NCI-H510A (cell line): ENCODE results near the gene TRIM17.

Source experiments
- DNase-seq: peaks from one replicate; lab custom pipeline; 2025; lab: John Stamatoyannopoulos, UW

Gene TRIM17

DNA sequence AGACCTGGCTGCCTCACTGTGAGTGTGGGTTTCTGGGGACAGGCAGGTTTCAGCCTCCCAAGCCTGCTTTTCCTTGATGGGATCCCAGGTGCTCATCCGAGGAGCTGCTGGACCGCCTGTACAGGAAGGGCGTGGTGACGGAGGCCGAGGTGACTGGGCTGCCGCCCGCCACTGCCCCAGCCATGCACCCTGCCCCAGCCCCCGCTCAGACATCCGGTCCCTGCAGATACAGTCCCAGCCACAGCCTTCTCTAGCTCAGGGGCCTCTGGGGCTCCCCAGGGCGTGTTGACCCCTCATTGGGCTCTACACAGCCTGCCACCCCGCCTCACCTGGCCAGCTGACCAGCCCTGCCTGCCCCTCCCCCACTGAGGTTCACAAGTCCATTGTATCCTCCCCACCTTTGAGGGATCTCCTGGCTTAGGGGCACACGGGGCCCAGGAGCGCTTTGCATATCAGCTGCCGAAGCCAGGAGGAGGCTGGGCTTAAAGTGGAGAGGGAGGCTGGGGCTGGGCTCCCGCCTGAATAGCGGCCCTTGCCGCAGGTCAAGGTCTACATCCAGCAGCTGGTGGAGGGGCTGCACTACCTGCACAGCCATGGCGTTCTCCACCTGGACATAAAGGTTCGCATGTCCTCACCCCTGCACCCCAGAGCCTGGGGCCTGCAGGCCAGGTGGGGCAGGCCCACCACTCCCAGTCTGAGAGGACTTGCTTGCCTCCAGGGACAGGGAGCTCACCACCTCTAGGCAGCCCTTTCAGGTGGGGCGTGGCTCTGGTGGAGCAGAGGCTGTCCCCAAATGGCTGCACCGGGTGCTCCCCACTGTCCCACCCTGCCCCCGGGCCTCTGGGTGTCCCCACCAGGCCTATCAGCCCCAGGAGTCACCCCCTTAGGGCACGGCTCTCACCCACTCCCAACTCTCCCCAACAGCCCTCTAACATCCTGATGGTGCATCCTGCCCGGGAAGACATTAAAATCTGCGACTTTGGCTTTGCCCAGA, 48.6 kb downstream of the TRIM17 start:
- DNase-seq, result peak; percentile 20

DNA sequence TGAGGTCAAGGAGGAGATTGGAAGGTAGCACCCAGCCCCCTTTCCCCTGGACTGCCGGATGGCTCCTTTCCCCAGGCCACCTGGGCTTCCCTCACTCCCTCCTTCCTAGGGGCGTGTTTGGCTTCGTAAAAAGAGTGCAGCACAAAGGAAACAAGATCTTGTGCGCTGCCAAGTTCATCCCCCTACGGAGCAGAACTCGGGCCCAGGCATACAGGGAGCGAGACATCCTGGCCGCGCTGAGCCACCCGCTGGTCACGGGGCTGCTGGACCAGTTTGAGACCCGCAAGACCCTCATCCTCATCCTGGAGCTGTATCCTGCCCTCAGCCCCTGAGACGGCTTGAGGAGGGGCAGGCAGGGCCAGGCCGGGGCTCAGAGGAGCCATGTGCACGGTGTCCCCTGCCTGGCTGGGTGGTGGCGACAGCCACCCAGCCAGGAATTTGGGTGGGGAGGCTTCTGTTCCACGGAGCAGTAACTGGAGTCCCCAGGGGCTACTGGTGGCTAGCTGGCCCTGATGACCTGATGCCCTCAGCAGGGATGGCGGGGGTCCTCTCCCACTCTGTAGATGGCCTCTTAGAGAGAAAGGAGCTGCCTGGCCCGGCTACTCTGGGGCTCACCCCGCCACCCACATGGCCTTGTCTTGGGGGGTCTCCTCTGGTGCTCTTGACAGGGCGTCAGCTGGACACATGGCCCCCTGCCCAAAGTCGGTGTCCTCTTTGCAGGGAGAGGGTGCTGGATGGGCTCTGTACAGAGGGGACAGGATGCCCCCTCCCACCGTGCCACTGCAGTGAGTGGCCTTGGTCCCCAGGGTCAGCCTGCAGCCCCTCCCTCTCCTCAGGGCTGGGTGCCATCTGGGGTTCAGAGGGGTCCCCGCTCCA, 49.6 kb downstream of the TRIM17 start:
- DNase-seq, result no peak

DNA sequence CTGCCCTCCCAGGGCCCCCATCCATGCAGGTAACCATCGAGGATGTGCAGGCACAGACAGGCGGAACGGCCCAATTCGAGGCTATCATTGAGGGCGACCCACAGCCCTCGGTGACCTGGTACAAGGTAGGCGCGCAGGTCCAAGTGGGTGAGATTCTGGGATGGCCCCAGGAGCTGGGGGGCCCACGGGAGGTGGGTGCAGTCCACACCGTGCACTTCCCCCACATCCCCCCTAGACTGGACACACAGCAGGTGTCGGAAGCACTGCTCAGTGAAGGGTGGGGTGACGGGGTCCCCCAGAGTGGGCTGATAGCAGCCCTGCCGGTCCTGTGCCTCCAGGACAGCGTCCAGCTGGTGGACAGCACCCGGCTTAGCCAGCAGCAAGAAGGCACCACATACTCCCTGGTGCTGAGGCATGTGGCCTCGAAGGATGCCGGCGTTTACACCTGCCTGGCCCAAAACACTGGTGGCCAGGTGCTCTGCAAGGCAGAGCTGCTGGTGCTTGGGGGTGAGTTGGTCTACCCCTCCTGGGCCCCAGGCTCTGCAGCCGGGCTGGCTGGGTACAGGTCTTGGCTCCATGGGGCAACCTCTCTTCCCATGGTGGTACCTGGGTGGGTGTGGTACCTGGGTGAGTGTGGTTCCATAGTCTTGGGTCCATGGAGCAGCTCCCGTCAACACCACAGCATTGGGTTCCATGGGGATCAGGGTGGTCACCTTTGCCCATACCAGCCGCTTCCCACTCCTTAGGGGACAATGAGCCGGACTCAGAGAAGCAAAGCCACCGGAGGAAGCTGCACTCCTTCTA, 50.4 kb downstream of the TRIM17 start:
- DNase-seq, result no peak

DNA sequence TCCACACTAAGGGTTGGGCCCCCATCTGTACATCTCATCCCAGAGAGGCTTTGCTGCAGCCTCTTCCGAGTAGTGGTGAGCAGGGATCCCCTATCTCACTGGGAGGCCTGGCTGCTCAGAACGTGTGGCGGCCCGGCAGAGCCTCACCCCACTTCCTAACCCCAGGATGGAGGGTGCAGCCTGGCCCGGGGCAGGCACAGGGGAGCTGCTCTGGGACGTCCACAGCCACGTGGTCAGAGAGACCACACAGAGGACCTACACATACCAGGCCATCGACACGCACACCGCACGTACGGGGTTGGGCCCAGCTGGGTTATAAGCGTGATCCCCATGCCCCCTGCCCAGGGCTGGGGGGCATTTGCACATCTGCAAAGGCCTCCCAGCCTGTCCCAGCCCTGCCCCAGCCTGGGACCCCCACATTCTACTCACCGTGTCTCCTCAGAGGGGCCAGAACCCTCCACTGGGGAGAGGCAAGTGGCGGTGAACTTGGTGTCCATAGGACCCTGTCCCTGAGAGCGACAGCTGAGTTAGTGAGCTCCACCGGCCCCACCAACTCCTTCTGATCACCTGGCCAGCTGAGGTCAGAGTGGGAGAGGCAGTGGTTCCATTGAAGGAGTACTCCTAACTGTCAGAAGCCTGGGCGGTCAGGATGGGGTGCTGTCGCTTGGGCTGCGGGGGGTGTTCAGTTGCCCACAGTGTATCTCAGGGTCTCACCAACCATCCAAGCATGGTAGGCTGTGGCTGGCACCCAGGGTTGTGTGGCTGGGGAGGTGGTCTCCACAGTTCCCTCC, 51.2 kb downstream of the TRIM17 start:
- no peak for DNase-seq

DNA sequence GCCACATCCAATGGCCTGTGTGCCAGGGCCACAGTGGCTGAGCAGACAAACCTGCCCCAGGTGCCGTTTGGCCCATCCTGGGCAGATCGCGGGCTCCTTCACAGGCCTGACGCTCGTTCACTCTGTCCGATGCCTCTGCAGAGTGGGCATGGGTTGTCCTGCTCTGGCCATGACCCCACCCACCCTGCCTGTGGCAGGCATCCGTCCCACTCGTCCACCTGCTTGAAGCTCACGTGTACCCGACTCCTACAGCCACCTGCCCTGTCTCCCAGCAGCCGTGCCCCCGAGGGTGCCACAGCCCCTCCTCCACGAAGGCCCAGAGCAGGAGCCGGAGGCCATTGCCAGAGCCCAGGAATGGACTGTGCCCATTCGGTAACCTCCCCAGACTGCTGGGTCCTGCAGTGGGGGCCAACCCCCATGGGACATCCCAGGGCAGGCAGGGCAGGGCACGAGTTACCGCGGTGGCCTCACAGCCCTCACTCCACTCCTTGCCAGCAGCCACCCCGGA, 51.9 kb downstream of the TRIM17 start:
- DNase-seq, result no peak

DNA sequence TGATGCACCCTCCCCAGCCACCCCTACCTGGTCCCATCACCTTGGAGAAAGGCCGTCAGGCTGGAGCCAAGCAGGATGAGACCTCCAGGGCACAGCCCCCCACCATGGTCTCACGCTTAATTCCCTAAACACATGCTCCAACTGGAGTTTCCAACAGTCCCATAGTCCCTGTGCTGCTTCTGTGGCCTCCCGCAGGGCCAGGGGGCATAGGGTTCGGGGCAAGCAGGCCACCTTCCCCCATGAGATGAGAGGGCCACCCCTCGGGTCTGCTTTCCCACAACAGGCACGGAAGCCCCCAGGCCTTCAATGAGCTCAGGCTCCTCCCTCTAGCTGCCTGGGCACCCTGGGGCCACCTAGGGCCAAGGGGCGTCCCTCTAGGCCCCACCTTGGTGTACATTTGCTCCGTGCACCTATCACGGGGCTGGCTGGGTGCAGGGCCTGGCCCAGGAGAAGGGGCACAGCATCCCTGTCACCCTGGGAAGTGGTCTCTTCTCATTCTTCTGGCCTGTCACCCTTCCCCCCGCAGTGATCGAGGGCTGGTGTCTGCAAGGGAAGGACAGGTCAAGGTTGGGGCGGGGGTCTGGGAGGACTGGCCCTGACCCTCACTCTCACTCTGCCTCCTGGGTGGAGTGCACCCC, 52.5 kb downstream of the TRIM17 start:
- no peak for DNase-seq

DNA sequence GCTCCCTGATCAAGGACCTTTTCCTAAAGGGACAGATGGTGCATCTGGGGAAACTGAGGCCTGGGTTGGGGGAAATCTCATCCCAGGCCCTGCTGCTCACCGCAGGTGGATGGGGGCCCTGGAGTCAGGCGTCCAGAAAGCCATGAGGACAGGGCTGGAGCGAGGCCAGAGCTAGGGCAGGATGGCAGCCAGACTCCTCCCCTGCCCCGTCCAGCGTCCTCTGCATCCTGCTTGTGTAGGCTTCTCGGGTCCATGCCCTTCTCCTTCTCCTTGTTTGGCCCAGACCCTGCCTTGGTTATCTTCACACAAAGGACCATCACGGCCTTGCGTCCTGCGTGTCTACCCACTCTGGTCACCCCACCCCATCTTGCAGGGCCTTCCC, 53.0 kb downstream of the TRIM17 start:
- DNase-seq, result no peak

DNA sequence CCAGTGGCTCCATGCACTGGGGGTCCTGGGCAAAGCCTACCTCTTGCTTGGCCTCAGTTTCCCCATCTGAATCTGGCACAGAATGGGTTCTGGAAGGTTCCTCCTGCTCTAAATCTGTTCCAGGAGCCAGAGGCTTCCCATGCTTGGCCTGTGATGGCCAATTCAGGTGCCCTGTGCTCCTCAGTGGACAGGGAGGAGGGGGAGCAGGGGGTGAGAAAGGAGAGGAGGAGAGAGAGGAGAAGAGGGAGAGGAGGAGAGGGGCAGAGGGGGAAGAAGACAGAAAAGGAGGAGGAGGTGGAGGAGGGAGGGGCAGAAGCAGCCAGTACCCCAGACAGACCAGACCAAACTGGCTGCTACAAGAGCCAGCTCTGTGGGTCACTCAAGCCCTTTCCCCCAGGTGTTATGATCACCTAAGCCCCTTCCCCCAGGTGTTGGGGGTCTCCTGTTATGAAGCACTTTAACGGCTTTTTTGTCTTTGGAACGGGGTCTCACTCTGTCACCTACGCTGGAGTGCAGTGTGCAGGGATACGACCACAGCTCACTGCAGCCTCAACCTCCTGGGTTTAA, 53.7 kb downstream of the TRIM17 start:
- no peak for DNase-seq

DNA sequence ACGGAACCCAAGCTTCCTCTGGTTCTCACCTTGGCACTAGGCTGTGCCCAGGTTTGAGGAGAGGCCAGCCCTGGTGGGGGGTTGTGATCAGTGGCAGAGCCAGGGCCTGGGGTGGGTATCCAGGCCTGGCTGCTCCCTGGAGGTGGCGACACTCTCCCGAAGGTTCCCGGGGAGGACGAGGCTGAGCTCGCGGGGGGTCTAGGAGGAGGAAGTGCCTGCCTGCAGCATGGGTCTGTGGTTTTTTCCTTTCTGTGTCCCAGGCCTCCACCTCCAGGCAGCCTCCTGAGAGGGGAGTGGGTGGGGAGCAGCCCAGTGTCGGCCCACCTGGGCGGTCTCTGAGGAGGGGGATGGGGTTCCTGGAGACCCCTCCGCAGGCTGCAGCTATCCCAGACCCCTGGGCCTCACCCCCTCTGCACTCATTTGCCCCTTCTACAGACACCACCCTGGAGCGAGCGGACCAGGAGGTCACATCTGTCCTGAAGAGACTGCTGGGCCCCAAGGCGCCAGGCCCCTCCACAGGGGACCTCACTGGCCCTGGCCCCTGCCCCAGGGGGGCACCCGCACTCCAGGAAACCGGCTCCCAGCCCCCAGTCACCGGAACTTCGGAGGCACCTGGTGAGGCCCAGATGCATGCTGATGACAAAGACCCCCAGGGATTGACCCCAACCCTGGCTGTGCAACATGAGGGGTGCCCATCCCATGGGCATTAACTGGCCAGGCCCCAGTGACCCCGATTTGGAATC, 54.3 kb downstream of the TRIM17 start:
- no peak for DNase-seq

DNA sequence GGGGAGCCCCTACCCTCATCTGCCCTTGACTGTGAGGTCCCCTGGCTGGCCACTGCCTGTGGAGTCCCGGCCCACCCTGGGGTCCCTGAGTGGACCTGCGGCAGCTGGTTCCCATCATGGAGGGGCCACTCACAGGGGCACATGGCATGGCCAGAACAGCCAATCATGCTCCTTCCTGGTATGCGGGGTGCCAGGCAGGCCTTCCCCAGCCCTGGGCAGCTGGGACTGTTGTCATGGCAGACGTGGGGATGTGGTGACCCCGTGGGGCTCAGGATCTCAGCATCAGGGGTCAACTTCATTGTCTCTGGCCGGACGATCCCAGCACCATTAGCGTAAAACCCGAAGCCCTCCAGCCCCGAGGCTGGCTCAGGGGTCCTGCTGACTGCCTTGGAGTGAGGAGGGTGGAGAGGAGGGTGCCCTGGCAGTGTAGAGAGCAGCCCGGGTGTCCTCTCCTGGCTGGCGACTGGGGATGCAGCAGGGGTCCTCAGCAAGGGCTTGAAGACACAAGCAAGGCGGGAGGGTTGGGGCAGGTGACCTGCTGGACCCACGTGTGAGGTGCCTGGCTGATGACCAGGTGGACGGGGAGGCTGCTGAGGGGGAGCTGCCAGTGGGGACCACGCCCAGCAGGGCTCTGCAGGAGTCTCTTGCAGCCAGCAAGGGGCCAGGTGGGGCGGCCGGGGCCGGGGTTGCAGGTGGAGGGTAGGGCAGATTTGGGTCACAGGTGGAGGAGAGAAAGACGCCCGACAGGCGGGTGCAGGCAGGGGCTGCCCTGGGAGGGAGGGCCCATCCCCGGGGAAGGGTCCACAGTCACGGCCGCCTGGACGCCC, 55.1 kb downstream of the TRIM17 start:
- DNase-seq, result no peak

DNA sequence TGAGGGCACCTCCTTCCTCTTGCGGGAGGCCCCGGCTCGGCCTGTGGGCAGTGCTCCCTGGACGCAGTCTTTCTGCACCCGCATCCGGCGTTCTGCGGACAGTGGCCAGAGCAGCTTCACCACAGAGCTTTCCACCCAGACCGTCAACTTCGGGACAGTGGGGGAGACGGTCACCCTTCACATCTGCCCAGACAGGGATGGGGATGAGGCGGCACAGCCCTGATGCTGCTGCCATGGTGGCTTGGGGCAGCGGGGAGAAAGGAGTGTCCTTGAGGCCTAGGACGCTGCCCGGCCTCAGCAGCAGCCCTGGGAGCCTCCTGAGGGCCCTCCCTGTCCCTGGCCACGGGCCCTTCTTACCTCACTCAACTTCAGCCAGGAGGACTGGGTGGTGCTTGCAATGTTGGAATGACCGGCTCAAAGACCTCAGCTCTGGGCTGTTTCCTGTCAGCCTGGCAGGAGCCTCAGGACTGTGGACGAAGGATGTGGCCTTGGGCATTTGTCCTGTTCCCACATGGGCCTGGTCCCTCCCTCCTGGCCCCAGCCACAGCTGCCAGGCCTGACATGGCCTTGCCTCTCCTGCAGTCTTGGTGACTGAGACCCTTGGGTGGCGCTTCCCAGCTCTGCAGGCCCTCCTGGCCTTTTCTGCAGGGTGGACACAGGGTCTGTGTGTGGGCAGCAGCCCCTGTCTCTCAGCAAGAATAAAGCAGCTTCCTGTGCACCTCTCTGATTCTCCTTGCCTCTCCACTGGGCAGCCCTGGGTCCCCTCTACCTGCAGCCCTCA, 55.9 kb downstream of the TRIM17 start:
- DNase-seq, result no peak

DNA sequence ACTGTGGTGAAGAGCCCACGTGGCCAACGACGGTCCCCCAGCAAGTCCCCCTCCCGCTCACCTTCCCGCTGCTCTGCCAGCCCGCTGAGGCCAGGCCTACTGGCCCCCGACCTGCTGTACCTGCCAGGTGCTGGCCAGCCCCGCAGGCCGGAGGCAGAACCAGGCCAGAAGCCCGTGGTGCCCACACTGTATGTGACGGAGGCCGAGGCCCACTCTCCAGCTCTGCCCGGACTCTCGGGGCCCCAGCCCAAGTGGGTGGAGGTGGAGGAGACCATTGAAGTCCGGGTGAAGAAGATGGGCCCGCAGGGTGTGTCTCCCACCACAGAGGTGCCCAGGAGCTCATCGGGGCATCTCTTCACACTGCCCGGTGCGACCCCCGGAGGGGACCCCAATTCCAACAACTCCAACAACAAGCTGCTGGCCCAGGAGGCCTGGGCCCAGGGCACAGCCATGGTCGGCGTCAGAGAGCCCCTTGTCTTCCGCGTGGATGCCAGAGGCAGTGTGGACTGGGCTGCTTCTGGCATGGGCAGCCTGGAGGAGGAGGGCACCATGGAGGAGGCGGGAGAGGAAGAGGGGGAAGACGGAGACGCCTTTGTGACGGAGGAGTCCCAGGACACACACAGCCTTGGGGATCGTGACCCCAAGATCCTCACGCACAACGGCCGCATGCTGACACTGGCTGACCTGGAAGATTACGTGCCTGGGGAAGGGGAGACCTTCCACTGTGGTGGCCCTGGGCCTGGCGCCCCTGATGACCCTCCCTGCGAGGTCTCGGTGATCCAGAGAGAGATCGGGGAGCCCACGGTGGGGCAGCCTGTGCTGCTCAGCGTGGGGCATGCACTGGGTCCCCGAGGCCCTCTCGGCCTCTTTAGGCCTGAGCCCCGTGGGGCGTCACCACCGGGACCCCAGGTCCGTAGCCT, 56.8 kb downstream of the TRIM17 start:
- no peak for DNase-seq

DNA sequence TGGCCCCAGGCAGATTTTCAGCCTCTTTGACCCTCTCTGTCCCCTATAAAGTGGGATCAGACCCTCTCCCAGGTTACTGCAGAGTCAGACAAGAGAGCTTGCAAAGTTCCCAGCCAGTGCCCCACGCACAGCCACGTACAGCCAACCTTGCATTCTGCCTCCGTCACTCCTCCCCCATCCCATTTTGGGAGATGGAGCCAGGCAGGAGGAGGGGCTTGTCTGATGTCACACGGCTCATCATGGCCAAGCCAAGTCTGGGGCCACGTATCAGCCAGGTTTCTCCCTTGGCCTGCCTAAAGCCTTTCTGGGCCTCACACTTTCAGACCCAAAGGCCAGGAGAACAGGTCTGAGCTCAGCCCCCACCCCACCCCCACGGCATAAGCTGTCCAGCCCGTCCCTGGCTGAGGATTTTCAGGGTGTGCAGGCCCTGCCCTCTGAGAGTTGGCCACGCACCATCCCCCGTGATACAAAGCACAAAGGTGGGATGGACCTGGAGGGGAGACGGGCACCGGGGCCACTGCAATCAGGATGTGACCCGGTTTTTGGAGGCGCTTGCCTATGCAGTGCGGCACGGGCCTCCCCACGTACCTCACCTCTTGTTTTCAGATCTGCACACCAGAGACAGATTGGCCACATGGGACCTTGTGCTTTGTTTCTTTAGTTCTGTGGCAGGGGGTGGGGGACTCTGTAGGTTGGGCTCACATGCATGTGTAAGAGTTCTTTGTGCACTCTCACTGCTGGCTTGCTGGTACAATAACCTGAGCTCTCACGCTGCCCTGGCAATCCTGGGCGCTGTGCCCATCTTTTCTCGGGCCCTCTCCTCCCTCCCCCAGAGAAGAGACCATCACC, 57.7 kb downstream of the TRIM17 start:
- no peak for DNase-seq

DNA sequence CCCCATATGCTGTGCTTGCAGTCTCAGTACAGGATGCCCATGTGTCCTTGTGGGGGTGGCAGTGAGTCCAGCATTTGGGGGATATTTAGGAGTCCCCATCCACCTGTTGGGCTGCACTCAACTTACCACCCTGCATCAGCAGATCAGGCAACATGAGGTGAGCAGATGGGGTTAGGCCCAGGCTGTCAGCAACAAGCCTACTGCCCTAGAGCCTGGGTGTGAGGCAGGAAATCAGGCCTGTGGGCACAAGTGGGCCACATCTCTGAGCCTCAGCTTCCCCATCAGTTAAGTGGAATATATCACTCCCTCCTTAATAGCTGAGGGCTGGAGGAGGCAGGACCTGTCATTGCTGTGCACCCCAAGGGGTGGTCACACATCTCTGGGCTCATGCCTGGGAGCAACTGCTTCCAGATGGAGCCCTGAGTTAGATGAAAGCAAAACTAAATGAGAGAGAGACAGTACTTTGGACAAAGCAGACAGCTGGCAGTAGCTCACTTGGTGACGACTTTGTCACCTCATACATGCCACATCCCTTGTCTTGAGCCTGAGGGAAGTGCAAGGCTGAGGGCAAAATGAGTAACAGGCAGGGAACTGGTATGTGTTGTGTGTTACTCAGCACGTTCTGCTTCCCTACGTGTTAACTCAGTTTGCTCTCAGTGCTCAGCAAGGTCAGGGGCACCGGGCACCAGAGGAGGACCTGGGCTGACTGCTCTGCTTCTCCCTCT, 58.5 kb downstream of the TRIM17 start:
- no peak for DNase-seq
